ENCODE results near the gene CFAP77.

The CFAP77 gene

DNA sequence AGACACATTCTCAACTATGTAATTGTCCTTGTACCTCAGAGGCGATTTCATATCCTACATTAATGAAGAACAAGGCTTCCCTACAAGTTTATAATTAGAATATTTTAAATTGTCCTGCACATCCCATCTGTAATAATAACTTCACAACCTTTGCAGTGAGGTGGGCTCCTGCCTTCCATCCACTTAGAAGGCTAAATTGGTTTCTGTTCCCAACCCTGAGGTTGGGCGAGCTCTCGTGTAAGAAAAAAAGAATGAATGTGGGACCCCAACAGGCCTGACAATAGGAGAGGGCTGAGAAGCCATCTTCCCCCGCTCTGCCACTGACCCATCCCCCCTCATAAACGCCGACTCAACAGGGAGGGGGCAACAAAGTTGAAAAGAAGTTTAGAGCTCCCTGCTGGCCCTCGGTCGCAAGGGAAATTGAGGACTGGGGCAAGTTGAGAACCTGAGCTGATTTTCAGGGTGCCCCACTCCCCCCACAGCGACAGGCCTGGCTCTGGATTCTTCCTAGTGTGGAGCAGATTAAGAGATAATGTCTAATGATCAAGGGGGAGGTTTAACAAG lies 181.8 kb downstream of the CFAP77 start:
- DNase-seq (ENCODE audit: low read depth in 2 of 3, low spot score in 2 of 3), result no peak

- DNase-seq (ENCODE audit: low read depth in 2 of 3, low spot score in 2 of 3), result no peak
Measured at GRCh38 chr9:132592451-132592850, 182.4 kb downstream of the CFAP77 start.

DNA sequence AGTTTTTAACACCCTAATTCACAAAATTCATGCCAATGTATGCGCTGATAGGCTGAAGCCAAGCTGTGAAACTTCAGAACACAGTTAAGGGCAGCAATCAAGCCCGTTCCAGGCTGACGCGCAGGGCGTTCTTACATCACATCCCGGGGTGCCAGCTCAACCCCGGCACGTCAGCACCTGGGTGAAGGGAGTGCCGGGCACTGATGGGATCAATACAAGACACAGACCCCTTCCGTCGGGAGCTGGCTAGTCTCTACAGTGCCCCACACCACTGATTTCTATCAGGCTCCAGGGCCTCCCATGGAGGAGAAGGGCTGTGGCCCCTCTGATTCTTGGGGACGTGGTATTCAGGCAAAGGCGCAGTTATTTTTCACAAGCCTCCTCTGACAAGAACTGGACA lies 184.4 kb downstream of the CFAP77 start:
- DNase-seq (ENCODE audit: low read depth in 2 of 3, low spot score in 2 of 3), result no peak

DNA sequence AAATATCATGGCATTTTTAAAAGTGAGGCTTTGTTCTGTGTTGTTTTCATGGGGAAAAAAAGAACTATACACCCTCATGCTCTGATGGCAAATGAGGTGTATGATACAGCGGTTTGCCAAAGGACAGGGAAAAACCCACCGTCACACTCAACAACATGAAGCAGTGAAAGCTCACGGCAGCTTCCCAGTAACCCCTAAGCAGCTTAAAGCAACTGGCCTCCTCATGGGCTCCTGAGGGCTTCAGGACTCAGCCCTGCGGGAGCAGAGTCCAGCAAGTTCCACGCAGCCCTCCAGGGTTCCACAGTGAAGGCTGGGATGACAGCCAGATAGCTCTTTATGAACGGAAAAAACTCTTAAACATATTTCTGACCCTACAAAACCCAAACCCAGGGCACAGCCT lies 185.3 kb downstream of the CFAP77 start:
- DNase-seq (ENCODE audit: low read depth in 2 of 3, low spot score in 2 of 3), result no peak

DNA sequence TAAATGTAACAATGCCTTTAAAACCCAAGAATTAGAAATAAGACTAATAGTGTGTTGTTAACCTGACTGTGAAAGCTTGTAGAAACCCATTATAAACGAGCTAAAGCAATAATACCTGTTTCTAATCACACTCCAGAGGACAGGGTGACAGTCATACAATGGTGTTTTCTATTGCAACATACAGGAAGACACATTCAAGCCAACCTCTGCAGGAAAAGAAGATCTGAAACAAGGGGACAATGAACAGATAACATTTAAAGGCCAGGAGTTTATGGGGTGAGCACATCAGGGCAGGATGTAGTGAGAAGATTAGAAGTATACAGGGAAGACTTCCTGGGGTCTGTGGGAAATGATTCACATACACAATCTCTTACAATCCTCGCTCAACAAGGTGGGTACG lies 186.2 kb downstream of the CFAP77 start:
- no peak for DNase-seq (ENCODE audit: low read depth in 2 of 3, low spot score in 2 of 3)

GRCh38 chr9:132597073-132597775 lies 187.2 kb downstream of the CFAP77 start:
- no peak for DNase-seq (ENCODE audit: low read depth in 2 of 3, low spot score in 2 of 3)

- no peak for DNase-seq (ENCODE audit: low read depth in 2 of 3, low spot score in 2 of 3)
Measured at GRCh38 chr9:132600326-132600984, 190.4 kb downstream of the CFAP77 start.

- no peak for DNase-seq (ENCODE audit: low read depth in 2 of 3, low spot score in 2 of 3)
Measured at GRCh38 chr9:132602207-132602606, 192.2 kb downstream of the CFAP77 start.

- no peak for DNase-seq (ENCODE audit: low read depth in 2 of 3, low spot score in 2 of 3)
Measured at GRCh38 chr9:132605387-132605786, 195.4 kb downstream of the CFAP77 start.

GRCh38 chr9:132606066-132606465 lies 196.1 kb downstream of the CFAP77 start:
- no peak for DNase-seq (ENCODE audit: low read depth in 2 of 3, low spot score in 2 of 3)

- DNase-seq (ENCODE audit: low read depth in 2 of 3, low spot score in 2 of 3), result no peak
Measured at GRCh38 chr9:132609184-132609583, 199.2 kb downstream of the CFAP77 start.

- no peak for DNase-seq (ENCODE audit: low read depth in 2 of 3, low spot score in 2 of 3)
Measured at GRCh38 chr9:132609829-132610228, 199.8 kb downstream of the CFAP77 start.

- DNase-seq (ENCODE audit: low read depth in 2 of 3, low spot score in 2 of 3), result no peak
Measured at GRCh38 chr9:132610661-132611060, 200.7 kb downstream of the CFAP77 start.

DNA sequence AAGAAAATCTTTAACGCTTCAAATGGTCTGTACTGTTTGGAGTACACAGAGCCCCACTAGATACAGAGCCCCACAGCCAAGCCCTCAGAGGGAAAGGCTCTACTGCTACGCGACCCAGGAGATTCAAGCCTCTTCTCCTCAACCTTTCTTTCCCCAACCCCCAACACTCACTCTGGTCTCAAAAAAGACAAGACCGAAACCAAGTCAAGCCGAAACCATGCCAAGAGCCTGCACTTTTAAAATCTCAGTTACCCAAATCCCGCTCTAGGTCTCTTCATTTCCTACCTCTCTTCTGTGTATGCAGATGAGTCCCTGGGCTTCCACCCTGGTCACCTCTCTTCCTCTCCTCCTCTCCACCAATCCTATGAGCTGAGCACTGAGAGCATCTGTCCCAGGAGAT lies 204.3 kb downstream of the CFAP77 start:
- no peak for DNase-seq (ENCODE audit: low read depth in 2 of 3, low spot score in 2 of 3)

- no peak for DNase-seq (ENCODE audit: low read depth in 2 of 3, low spot score in 2 of 3)
Measured at GRCh38 chr9:132615774-132616173, 205.8 kb downstream of the CFAP77 start.

- no peak for DNase-seq (ENCODE audit: low read depth in 2 of 3, low spot score in 2 of 3)
Measured at GRCh38 chr9:132616725-132617124, 206.7 kb downstream of the CFAP77 start.

DNA sequence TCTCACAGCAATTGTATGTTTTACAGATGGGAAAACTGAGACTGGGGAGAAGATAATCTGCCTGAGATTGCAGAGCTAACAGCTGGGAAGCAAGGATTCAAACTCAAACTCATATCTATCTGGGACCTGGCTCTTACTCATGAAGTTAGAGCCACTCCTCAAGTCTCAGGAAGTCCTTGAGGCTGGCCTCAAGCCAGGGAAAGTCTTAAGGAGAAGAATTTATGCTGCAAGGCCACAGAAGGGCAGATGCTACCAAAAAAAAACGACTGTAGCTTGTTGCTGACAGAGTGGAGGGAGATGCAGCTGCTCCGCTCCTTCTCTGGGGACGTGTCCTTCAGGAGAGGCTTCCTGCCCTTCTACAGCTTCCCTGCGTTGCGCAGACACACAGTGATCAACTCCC lies 212.1 kb downstream of the CFAP77 start:
- no peak for DNase-seq (ENCODE audit: low read depth in 2 of 3, low spot score in 2 of 3)
